GM19239 (cell line): ENCODE results near the gene SCO2.
"Not testable (repeated sequence)": the region's sequence is repeated elsewhere in the genome, so short reads cannot be mapped to it uniquely, and the experiment has no call there.

Experiments used
- DNase-seq: peaks from one replicate; pipeline ENCODE4 v3.0.0; 2011; ENCODE audit warnings: low spot score; ENCODE audit not compliant: insufficient read length
- FAIRE-seq: peaks from 2 replicates; lab custom pipeline; 2011; peaks lifted over from hg19 to GRCh38; lab: Jason Lieb, UNC

The SCO2 gene

GRCh38 chr22:50551160-50551752 is 25.9 kb upstream of the SCO2 start:
- FAIRE-seq: no peak

GRCh38 chr22:50550395-50550794 is 25.0 kb upstream of the SCO2 start:
- FAIRE-seq (no peak), DNase-seq (no peak)

More at GRCh38 chr22:50551160-50551752, 25.9 kb upstream of the SCO2 start:
- DNase-seq: no peak

- no peak for FAIRE-seq
- DNase-seq: no peak
Observed at GRCh38 chr22:50548921-50549790, 23.8 kb upstream of the SCO2 start.

GRCh38 chr22:50548040-50548920 is 22.9 kb upstream of the SCO2 start:
- FAIRE-seq: peak; percentile 78

GRCh38 chr22:50547263-50547985 is 22.0 kb upstream of the SCO2 start:
- no peak for FAIRE-seq

More at GRCh38 chr22:50548040-50548920, 22.9 kb upstream of the SCO2 start:
- DNase-seq: no peak

GRCh38 chr22:50546326-50547262 is 21.2 kb upstream of the SCO2 start:
- DNase-seq (no peak), FAIRE-seq (no peak)

More at GRCh38 chr22:50547263-50547985, 22.0 kb upstream of the SCO2 start:
- no peak for DNase-seq

- FAIRE-seq (no peak), DNase-seq (no peak)
Observed at GRCh38 chr22:50545522-50546325, 20.3 kb upstream of the SCO2 start, which contains the start of gene KLHDC7B. Gene KLHDC7B, plus strand, starts transcription at chr22:50545899. Its CDS starts 345 bp downstream, at chr22:50546244.

GRCh38 chr22:50544746-50545253 is 19.4 kb upstream of the SCO2 start:
- DNase-seq (no peak), FAIRE-seq (peak; percentile 73)

- FAIRE-seq (peak; percentile 81), DNase-seq (no peak)
Observed at GRCh38 chr22:50544078-50544745, 18.8 kb upstream of the SCO2 start.

- FAIRE-seq (no peak), DNase-seq (no peak)
Observed at GRCh38 chr22:50542416-50542927, 17.1 kb upstream of the SCO2 start.

GRCh38 chr22:50541667-50542026 is 16.2 kb upstream of the SCO2 start:
- DNase-seq: not testable (repeated sequence)
- peak; percentile 99 for FAIRE-seq

GRCh38 chr22:50540381-50540780 is 15.0 kb upstream of the SCO2 start:
- DNase-seq (no peak), FAIRE-seq (no peak)

- FAIRE-seq (no peak), DNase-seq (no peak)
Observed at GRCh38 chr22:50537765-50538164, 12.4 kb upstream of the SCO2 start.

- DNase-seq (no peak), FAIRE-seq (no peak)
Observed at GRCh38 chr22:50536226-50536625, 10.8 kb upstream of the SCO2 start.

GRCh38 chr22:50535113-50535512 is 9.7 kb upstream of the SCO2 start:
- FAIRE-seq: peak; percentile 39

GRCh38 chr22:50533856-50534711 is 8.7 kb upstream of the SCO2 start:
- not testable (repeated sequence) for DNase-seq
- peak; percentile 93 for FAIRE-seq

More at GRCh38 chr22:50535113-50535512, 9.7 kb upstream of the SCO2 start:
- DNase-seq: no peak
